Measurements from ENCODE around the gene TRAF3IP3. TPM values are rescaled to one million over a fixed set of nuclear protein-coding genes. Genes with fewer than 3 reads are reported as not detected.

TRAF3IP3 gene
- total RNA-seq, 6 experiments from 2014 or later = 0.95 to 7.7 (median 1.6) TPM

DNA sequence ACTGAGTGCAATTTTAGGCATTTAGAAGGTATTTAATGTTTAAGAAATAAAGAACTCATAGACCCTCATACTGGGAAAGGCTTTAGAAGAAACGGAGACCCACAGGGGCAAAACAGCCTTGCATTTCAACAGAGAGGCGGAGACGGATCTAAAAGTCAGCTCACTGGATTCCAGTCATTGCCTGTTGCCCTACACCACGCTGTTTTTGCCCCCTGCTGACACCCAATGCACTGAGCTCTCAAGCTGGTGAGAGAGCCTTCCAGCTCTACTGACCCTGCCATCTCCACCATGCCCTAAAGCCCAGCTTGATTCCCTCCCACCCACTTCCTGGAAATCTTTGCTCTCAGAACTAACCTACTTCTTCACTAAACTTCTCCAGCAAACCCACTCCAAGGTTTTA, 7.2 kb upstream of the TRAF3IP3 start:
- ATAC-seq = no peak
- Histone ChIP-seq H3K27me3 (no peaks in the 10 kb centered on the region), H3K27ac (no peak overlapping the region), H3K4me3 (no peak overlapping the region), H3K4me1 (peaks cover 0 to 21% (median 2%) of the 10 kb centered on the region in 4 donors), H3K9me3 (no peaks in the 10 kb centered on the region), H3K36me3 (no peaks in the 10 kb centered on the region)
- WGBS (ENCODE audit: insufficient coverage, low coverage, low lambda C conversion rate, missing lambda C conversion rate) = 60% methylated on average over 1 of the region's 4 CpGs
- no peak for DNase-seq
- intact Hi-C loops (cut with DNase I) = loop anchor here (5.0 to 10.0 kb wide), 2 partner anchors 54 to 56 kb away; no protein-coding TSS in a partner anchor
- TF ChIP-seq, protein P1, sequence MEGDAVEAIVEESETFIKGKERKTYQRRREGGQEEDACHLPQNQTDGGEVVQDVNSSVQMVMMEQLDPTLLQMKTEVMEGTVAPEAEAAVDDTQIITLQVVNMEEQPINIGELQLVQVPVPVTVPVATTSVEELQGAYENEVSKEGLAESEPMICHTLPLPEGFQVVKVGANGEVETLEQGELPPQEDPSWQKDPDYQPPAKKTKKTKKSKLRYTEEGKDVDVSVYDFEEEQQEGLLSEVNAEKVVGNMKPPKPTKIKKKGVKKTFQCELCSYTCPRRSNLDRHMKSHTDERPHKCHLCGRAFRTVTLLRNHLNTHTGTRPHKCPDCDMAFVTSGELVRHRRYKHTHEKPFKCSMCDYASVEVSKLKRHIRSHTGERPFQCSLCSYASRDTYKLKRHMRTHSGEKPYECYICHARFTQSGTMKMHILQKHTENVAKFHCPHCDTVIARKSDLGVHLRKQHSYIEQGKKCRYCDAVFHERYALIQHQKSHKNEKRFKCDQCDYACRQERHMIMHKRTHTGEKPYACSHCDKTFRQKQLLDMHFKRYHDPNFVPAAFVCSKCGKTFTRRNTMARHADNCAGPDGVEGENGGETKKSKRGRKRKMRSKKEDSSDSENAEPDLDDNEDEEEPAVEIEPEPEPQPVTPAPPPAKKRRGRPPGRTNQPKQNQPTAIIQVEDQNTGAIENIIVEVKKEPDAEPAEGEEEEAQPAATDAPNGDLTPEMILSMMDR (IDR thresholded peaks at IDR 0.05) = no peak
- no peak for TF ChIP-seq POLR2A (IDR thresholded peaks at IDR 0.05)

DNA sequence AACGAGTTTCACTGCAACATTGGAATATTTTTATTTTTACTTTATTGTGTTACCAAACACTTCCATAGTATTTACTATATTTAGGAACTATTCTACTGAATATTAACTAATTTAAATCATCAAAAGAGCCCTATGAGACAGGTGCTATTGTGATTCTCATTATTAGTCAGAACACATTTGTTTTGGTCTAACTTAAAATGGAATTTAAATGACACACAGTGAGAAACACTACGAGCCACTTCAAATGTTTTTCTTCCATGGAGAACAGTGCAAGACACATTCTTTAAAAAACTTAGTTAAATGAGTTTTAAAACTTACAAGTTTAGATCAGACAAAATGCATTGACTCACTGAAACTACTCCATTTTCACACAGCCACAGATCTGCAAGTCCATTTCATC, 6.6 kb upstream of the TRAF3IP3 start:
- Histone ChIP-seq H3K4me1 (peaks cover 0 to 21% (median 2%) of the 10 kb centered on the region in 4 donors), H3K9me3 (no peaks in the 10 kb centered on the region), H3K4me3 (no peak overlapping the region), H3K36me3 (no peaks in the 10 kb centered on the region), H3K27ac (no peak overlapping the region), H3K27me3 (no peaks in the 10 kb centered on the region)
- WGBS (ENCODE audit: insufficient coverage, low coverage, low lambda C conversion rate, missing lambda C conversion rate) = 61% methylated on average over 2 of the region's 2 CpGs
- DNase-seq = no peak
- intact Hi-C loops (cut with DNase I) = loop anchor here (5.0 to 10.0 kb wide), 2 partner anchors 54 to 57 kb away; no protein-coding TSS in a partner anchor
- no peak for ATAC-seq
- TF ChIP-seq, protein P1 (IDR thresholded peaks at IDR 0.05) = no peak
- no peak for TF ChIP-seq POLR2A (IDR thresholded peaks at IDR 0.05)

DNA sequence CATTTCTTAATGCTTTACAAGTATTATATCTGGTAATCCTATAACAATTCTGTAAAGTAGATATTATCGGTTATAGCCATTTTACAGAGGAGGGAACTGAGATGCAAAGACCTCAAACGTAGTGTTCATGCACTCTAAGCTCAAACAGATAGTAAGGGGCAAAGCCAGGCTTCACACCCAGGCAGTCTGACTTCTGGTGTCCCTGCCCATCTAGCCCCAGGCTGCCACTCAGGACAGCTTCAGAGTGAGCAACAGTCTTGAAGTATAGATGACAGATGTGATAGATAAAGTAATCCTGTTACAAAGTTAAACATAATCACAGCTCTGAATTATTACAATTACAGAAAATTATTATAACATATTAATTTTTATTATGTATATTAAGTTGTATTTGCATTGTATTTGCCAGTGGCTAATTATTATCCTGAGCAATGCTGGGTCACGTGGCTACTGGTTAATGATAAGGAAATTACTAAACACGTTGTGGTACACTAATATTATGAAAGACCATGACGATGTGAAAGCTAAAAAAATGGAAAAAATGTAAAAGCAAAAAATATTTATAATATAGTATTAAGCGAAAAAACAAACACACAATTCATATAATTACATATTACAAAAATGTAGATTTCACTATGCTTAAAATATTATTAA, 6.1 kb upstream of the TRAF3IP3 start:
- no peaks in the 10 kb centered on the region for H3K36me3 ChIP-seq
- no peak overlapping the region for H3K27ac ChIP-seq
- ATAC-seq (no peak), DNase-seq (no peak)
- H3K4me1 ChIP-seq = peaks cover 0 to 21% (median 2%) of the 10 kb centered on the region in 4 donors
- H3K9me3 ChIP-seq = no peaks in the 10 kb centered on the region
- TF ChIP-seq, protein P1 (IDR thresholded peaks at IDR 0.05) = no peak
- TF ChIP-seq POLR2A (IDR thresholded peaks at IDR 0.05) = no peak
- H3K4me3 ChIP-seq = no peak overlapping the region
- WGBS (ENCODE audit: insufficient coverage, low coverage, low lambda C conversion rate, missing lambda C conversion rate) = 26% methylated on average over 6 of the region's 6 CpGs
- intact Hi-C loops (cut with DNase I) = loop anchor here (5.0 to 10.0 kb wide), 2 partner anchors 55 to 57 kb away; no protein-coding TSS in a partner anchor
- no peaks in the 10 kb centered on the region for H3K27me3 ChIP-seq

DNA sequence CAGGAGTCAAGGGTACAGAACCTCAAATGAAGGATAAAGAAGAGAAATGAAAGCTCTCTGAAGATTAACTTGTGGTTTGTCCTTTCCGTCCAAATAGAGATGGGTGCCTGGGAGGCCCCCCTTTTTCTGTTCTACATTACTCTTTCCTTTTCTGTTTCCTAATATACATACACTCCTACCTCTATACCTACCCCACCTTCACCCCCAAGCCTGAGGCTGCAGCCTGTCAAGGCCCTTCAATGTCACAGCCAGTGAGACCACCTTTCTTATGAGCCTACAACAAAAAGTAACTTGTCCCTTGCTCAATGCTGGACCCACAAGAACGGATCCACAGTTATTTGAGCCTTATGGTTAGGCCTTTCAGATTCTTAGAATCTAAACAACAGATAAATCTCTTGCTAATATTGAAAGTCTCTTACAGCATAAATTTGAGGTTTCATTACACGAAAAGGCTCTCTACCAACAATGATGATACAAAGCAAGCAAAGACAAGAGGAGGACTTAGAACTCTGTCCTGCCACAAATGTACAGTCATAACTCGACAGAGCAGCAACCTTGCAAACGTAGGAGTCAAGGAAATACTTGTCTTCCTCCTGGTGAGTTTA, 4.1 kb upstream of the TRAF3IP3 start:
- Histone ChIP-seq H3K36me3 (no peaks in the 10 kb centered on the region), H3K27ac (no peak overlapping the region), H3K27me3 (no peaks in the 10 kb centered on the region), H3K9me3 (no peaks in the 10 kb centered on the region), H3K4me3 (no peak overlapping the region), H3K4me1 (peaks cover 0 to 21% (median 2%) of the 10 kb centered on the region in 4 donors)
- no peak for DNase-seq
- intact Hi-C loops (cut with DNase I) = no loop called here
- TF ChIP-seq POLR2A (IDR thresholded peaks at IDR 0.05) = no peak
- TF ChIP-seq, protein P1 (IDR thresholded peaks at IDR 0.05) = no peak
- WGBS (ENCODE audit: insufficient coverage, low coverage, low lambda C conversion rate, missing lambda C conversion rate) = 55% methylated on average over 5 of the region's 5 CpGs
- no peak for ATAC-seq

Measured in right lobe of liver (tissue), 6 donors.